ENCODE results near the gene C1orf53. TPM values are rescaled to one million over a fixed set of nuclear protein-coding genes. Genes with fewer than 3 reads are reported as not detected.

The C1orf53 gene
- total RNA-seq, 1 donor from 2014 or later, result 5.9 TPM

DNA sequence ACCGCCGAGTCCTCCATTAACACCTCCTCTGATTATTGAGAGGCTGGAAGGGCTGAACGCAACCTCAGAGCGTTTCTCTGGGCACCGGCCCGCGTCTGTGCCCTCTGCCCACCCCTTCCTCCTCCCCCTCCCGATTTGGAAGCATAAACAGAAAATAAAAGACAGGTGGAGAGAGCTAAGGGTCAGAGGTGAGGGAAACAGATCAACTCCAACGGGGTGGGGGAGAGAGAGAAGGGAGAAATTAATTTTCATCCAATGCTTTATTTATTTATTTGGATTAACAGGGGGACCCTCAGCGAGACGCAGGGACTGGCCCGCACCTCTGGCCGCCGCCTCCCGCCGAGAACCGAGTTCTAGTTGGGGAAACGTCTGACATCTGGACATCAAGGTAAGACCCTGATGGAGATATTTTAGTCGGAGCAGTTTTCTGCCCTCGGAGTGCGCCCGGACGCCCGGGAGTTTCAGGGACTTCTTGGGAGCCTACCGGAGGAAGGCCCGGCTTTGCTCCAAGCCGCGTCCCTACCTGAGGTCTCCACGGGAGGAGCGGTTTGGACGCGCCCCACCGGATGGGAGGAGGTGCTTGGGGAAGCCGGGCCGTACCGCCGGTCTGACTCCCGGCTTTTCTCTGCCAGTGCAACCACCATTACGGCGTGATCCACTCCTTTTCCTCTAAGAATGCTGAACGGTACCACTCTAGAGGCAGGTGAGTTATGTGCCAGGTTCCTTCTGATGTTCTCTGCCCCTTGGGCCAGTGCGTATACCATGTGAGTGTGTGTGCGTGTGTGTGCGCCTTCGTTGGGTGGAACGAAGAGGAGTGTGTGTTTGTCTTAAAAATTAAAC is 9.6 kb downstream of the C1orf53 start:
- peak overlapping the region; percentile 90 for H3K4me3 Mint-ChIP-seq (ENCODE audit: unreplicated experiment)

DNA sequence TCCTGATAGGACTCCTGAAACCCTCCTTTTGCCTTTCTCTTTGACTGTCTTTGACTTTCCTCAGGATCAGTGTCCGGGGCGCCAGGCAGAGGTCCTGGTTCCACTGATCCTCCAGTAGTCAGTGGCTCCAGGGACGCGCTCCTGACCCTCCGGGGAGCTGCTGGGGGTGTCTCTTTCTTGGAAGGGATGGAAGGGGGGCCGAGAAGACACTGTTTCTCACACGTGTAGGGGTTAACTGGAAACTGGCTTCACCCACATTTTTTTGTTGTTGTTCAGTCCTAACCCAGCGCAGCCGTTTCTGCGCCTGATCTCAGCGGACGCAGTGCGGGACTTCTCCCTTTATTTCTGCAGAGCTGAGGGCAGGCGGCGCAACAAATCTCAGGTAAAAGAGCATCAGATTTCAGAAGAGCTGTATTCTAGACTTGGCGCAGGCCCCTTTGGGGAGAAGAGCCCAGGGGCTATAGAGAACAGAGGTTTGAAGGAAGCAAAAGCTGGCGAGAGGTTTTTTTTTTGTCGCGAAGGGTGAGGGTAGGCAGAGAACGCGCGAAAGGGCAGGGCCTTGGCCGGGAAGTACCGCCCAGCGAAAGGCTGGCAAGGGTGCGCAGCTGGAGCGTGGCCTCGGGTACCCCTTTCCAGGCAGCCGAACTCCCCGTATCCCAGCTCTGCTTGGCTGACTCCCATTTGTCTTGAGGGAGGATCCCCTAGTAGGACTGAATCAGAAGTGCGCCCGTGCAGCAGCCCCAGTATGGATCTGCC is 10.5 kb downstream of the C1orf53 start:
- no peak for TF ChIP-seq CTCF (IDR thresholded peaks at IDR 0.05; ENCODE audit: partially characterized antibody, unreplicated experiment)
- DNase-seq, result no peak
- Mint-ChIP-seq H3K4me3 (ENCODE audit: unreplicated experiment) (peak overlapping the region; percentile 90), H3K9me3 (ENCODE audit: unreplicated experiment) (peaks cover 21% of the 10 kb centered on the region), H3K27ac (ENCODE audit: unreplicated experiment) (peak overlapping the region; percentile 68), H3K4me1 (ENCODE audit: low read depth, unreplicated experiment) (peaks cover 34% of the 10 kb centered on the region), H3K27me3 (ENCODE audit: unreplicated experiment) (peaks cover 47% of the 10 kb centered on the region), H3K36me3 (ENCODE audit: unreplicated experiment) (peaks cover 5% of the 10 kb centered on the region)

More for the DNA sequence above, 9.6 kb downstream of the C1orf53 start:
- peak; percentile 27 for DNase-seq
- Mint-ChIP-seq H3K27ac (ENCODE audit: unreplicated experiment) (peak overlapping the region; percentile 90), H3K36me3 (ENCODE audit: unreplicated experiment) (peaks cover 5% of the 10 kb centered on the region), H3K9me3 (ENCODE audit: unreplicated experiment) (peaks cover 20% of the 10 kb centered on the region), H3K27me3 (ENCODE audit: unreplicated experiment) (peaks cover 43% of the 10 kb centered on the region), H3K4me1 (ENCODE audit: low read depth, unreplicated experiment) (peaks cover 28% of the 10 kb centered on the region)
- TF ChIP-seq CTCF (IDR thresholded peaks at IDR 0.05; ENCODE audit: partially characterized antibody, unreplicated experiment), result no peak

- TF ChIP-seq CTCF (IDR thresholded peaks at IDR 0.05; ENCODE audit: partially characterized antibody, unreplicated experiment), result no peak
- Mint-ChIP-seq H3K9me3 (ENCODE audit: unreplicated experiment) (peaks cover 26% of the 10 kb centered on the region), H3K27ac (ENCODE audit: unreplicated experiment) (peak overlapping the region; percentile 64), H3K4me1 (ENCODE audit: low read depth, unreplicated experiment) (peaks cover 37% of the 10 kb centered on the region), H3K4me3 (ENCODE audit: unreplicated experiment) (peak overlapping the region; percentile 90), H3K36me3 (ENCODE audit: unreplicated experiment) (peaks cover 5% of the 10 kb centered on the region), H3K27me3 (ENCODE audit: unreplicated experiment) (peaks cover 51% of the 10 kb centered on the region)
- DNase-seq, result peak; percentile 28
Observed at GRCh38 chr1:197913495-197914276, 11.3 kb downstream of the C1orf53 start.

- no peak for DNase-seq
- Mint-ChIP-seq H3K36me3 (ENCODE audit: unreplicated experiment) (peaks cover 5% of the 10 kb centered on the region), H3K4me3 (ENCODE audit: unreplicated experiment) (peak overlapping the region; percentile 90), H3K27ac (ENCODE audit: unreplicated experiment) (no peak overlapping the region), H3K9me3 (ENCODE audit: unreplicated experiment) (peaks cover 22% of the 10 kb centered on the region), H3K4me1 (ENCODE audit: low read depth, unreplicated experiment) (peaks cover 36% of the 10 kb centered on the region), H3K27me3 (ENCODE audit: unreplicated experiment) (peaks cover 50% of the 10 kb centered on the region)
- TF ChIP-seq CTCF (IDR thresholded peaks at IDR 0.05; ENCODE audit: partially characterized antibody, unreplicated experiment), result no peak
Observed at GRCh38 chr1:197914510-197914909, 12.1 kb downstream of the C1orf53 start.
